Progenitor cell of endocrine pancreas (in vitro differentiated cells): ENCODE data around the gene SNX10. TPM values are rescaled to one million over a fixed set of nuclear protein-coding genes. Genes with fewer than 3 reads are reported as not detected.

Source experiments
- DNase-seq: peaks from one replicate; pipeline ENCODE4 v3.0.0; 2021; ENCODE audit warnings: low spot score; ENCODE audit not compliant: unreplicated experiment
- H3K27ac Mint-ChIP-seq: 2 replicates; pipeline ENCODE4 v1.8.0; 2021; ENCODE audit warnings: mild to moderate bottlenecking, moderate library complexity, mixed read lengths
- H3K27me3 Mint-ChIP-seq: 2 replicates; pipeline ENCODE4 v1.8.0; 2021; ENCODE audit warnings: mixed read lengths
- H3K36me3 Mint-ChIP-seq: 2 replicates; pipeline ENCODE4 v1.8.0; 2022; ENCODE audit warnings: mixed read lengths; ENCODE audit not compliant: insufficient read depth
- H3K4me1 Mint-ChIP-seq: 2 replicates; pipeline ENCODE4 v1.8.0; 2021; ENCODE audit warnings: low read depth, mixed read lengths
- H3K4me3 Mint-ChIP-seq: 2 replicates; pipeline ENCODE4 v1.8.0; 2021; ENCODE audit warnings: low read depth, mild to moderate bottlenecking, moderate library complexity, mixed read lengths
- H3K9me3 Mint-ChIP-seq: 2 replicates; pipeline ENCODE4 v1.8.0; 2021; ENCODE audit warnings: low read depth, mixed read lengths
- CTCF ChIP-seq: fragments of 200-600 bp; sonication (generic); IDR thresholded peaks from one replicate; pipeline ENCODE4 v1.5.0; 2021; ENCODE audit warnings: antibody characterized with exemption, mild to moderate bottlenecking; ENCODE audit not compliant: unreplicated experiment
- total RNA-seq: library from RNA; stranded (reverse); gene quantifications from 2 replicates; pipeline ENCODE4 v1.2.1, GENCODE V29; 2021

The SNX10 gene
- total RNA-seq, 1 donor from 2014 or later: 9.2 TPM

- no peaks in the 10 kb centered on the region for H3K9me3 Mint-ChIP-seq
- H3K4me1 Mint-ChIP-seq: peaks cover 20% of the 10 kb centered on the region
- peak overlapping the region; percentile 96 for H3K4me3 Mint-ChIP-seq
- H3K36me3 Mint-ChIP-seq: no peaks in the 10 kb centered on the region
- peak; percentile 47 for TF ChIP-seq CTCF
- H3K27ac Mint-ChIP-seq: peak overlapping the region; percentile 99
- H3K27me3 Mint-ChIP-seq: peaks cover 9% of the 10 kb centered on the region
- DNase-seq: peak; percentile 51
Observed at GRCh38 chr7:26398756-26399509, 107.3 kb downstream of the SNX10 start.

- H3K9me3 Mint-ChIP-seq: no peaks in the 10 kb centered on the region
- H3K4me3 Mint-ChIP-seq: peak overlapping the region; percentile 96
- no peak for TF ChIP-seq CTCF
Observed at GRCh38 chr7:26399736-26400135, 108.1 kb downstream of the SNX10 start.

GRCh38 chr7:26403640-26404039 lies 112.0 kb downstream of the SNX10 start:
- no peak for TF ChIP-seq CTCF
- H3K36me3 Mint-ChIP-seq: peaks cover 13% of the 10 kb centered on the region
- H3K27me3 Mint-ChIP-seq: no peaks in the 10 kb centered on the region
- no peak overlapping the region for H3K27ac Mint-ChIP-seq
- H3K9me3 Mint-ChIP-seq: peaks cover 12% of the 10 kb centered on the region
- DNase-seq: no peak
- H3K4me3 Mint-ChIP-seq: no peak overlapping the region
- peaks cover 11% of the 10 kb centered on the region for H3K4me1 Mint-ChIP-seq

More at GRCh38 chr7:26399736-26400135, 108.1 kb downstream of the SNX10 start:
- Mint-ChIP-seq H3K27ac (peak overlapping the region; percentile 69), H3K4me1 (peaks cover 20% of the 10 kb centered on the region), H3K27me3 (peaks cover 9% of the 10 kb centered on the region), H3K36me3 (no peaks in the 10 kb centered on the region)
- DNase-seq: no peak

GRCh38 chr7:26404189-26404996 lies 112.7 kb downstream of the SNX10 start:
- Mint-ChIP-seq H3K9me3 (peaks cover 12% of the 10 kb centered on the region), H3K27ac (peak overlapping the region; percentile 78), H3K27me3 (no peaks in the 10 kb centered on the region), H3K4me1 (peaks cover 10% of the 10 kb centered on the region), H3K36me3 (peaks cover 13% of the 10 kb centered on the region), H3K4me3 (no peak overlapping the region)
- DNase-seq: no peak
- TF ChIP-seq CTCF: no peak

GRCh38 chr7:26406433-26406832 lies 114.8 kb downstream of the SNX10 start:
- no peaks in the 10 kb centered on the region for H3K27me3 Mint-ChIP-seq
- no peak for TF ChIP-seq CTCF
- H3K4me3 Mint-ChIP-seq: no peak overlapping the region
- no peak overlapping the region for H3K27ac Mint-ChIP-seq
- H3K9me3 Mint-ChIP-seq: peaks cover 12% of the 10 kb centered on the region
- H3K36me3 Mint-ChIP-seq: peaks cover 13% of the 10 kb centered on the region
- H3K4me1 Mint-ChIP-seq: peaks cover 10% of the 10 kb centered on the region
- no peak for DNase-seq
